Nephron (organoid): ENCODE data around the gene TXLNB.
A peak's percentile ranks its signal among the peaks of the same experiment; 100 is the strongest.

Experiments
- H3K27ac Mint-ChIP-seq, 3 experiments: 2 replicates each; pipeline ENCODE4 v1.8.0; 2020; ENCODE audit warnings: mixed read lengths in 3 of 3, mild to moderate bottlenecking in 2 of 3, moderate library complexity in 1 of 3
- H3K27me3 Mint-ChIP-seq: 2 replicates; pipeline ENCODE4 v1.8.0; 2021; ENCODE audit warnings: low read depth, mild to moderate bottlenecking, moderate library complexity, mixed read lengths
- H3K36me3 Mint-ChIP-seq: 2 replicates; pipeline ENCODE4 v1.8.0; 2020; ENCODE audit warnings: low read depth, mixed read lengths
- H3K4me1 Mint-ChIP-seq: 2 replicates; pipeline ENCODE4 v1.8.0; 2020; ENCODE audit warnings: mixed read lengths
- H3K4me3 Mint-ChIP-seq, 3 experiments: 2 replicates each; pipeline ENCODE4 v1.8.0; 2020; ENCODE audit warnings: mild to moderate bottlenecking in 3 of 3, mixed read lengths in 3 of 3, moderate library complexity in 2 of 3
- H3K9me3 Mint-ChIP-seq: 2 replicates; pipeline ENCODE4 v1.8.0; 2020; ENCODE audit warnings: mixed read lengths
- TF ChIP-seq, protein P1 (sequence below), 3 experiments: fragments of 200-600 bp; sonication (generic); IDR thresholded peaks; one replicate each; pipeline ENCODE4 v1.5.0; 2021; ENCODE audit warnings: antibody characterized with exemption in 3 of 3; ENCODE audit not compliant: unreplicated experiment in 3 of 3

TXLNB gene

DNA sequence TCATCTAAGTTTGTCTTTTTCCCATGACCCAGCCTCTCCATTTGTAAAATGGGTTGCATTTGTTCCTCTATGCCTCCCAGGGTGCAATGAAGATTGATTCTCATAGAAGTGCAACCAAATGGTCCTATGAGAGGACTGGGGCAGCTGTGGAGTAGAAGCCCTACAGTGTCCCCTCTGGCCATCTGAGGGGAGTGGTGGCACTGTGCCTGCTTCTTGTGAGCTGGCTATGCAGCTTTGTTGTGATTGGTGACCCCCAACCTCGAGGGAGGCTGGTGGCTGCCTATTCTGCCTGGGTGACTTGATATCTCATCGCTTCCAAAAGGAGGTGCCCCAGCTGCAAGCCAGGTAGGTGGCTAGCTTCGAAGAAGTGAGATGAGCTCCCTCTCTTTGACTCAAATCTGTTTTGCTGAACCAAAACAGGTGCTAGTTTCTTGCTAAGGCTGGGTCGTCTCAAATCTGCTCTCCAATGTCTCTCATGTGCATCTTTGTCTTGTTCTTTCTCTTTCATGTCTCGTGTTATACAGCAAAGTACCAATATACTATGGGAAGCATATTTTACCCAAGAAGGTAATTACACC, 33.9 kb downstream of the TXLNB start:
- H3K4me3 Mint-ChIP-seq: no peak overlapping the region
- H3K27me3 Mint-ChIP-seq: no peaks in the 10 kb centered on the region
- H3K36me3 Mint-ChIP-seq: no peaks in the 10 kb centered on the region
- TF ChIP-seq, protein P1, sequence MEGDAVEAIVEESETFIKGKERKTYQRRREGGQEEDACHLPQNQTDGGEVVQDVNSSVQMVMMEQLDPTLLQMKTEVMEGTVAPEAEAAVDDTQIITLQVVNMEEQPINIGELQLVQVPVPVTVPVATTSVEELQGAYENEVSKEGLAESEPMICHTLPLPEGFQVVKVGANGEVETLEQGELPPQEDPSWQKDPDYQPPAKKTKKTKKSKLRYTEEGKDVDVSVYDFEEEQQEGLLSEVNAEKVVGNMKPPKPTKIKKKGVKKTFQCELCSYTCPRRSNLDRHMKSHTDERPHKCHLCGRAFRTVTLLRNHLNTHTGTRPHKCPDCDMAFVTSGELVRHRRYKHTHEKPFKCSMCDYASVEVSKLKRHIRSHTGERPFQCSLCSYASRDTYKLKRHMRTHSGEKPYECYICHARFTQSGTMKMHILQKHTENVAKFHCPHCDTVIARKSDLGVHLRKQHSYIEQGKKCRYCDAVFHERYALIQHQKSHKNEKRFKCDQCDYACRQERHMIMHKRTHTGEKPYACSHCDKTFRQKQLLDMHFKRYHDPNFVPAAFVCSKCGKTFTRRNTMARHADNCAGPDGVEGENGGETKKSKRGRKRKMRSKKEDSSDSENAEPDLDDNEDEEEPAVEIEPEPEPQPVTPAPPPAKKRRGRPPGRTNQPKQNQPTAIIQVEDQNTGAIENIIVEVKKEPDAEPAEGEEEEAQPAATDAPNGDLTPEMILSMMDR (IDR thresholded peaks at IDR 0.05; ENCODE audit: unreplicated experiment in 3 of 3): no peak
- H3K9me3 Mint-ChIP-seq: no peaks in the 10 kb centered on the region
- peaks cover 41% of the 10 kb centered on the region for H3K4me1 Mint-ChIP-seq
- H3K27ac Mint-ChIP-seq: no peak overlapping the region

DNA sequence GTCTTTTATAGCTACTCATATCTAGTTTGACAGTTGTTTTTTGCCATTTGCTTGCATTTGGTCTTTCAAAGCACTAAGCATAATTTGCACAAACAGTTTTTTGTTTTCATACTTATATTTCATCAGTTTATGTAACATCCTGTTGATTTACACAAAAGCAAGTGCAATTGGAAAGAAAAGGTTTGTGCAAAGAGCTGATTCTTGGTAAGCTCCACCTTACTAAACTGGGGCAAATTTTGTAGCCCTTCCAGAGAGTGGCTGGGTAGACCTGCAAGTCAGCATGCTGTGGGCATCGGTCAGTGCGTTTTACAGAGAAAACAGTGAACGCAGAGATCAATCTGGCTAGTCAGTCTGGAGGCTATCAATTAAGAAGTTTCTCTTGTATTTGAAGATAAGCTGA, 34.5 kb downstream of the TXLNB start:
- H3K27me3 Mint-ChIP-seq: no peaks in the 10 kb centered on the region
- H3K4me3 Mint-ChIP-seq: no peak overlapping the region
- TF ChIP-seq, protein P1 (IDR thresholded peaks at IDR 0.05; ENCODE audit: unreplicated experiment in 3 of 3): no peak
- no peaks in the 10 kb centered on the region for H3K9me3 Mint-ChIP-seq
- H3K36me3 Mint-ChIP-seq: no peaks in the 10 kb centered on the region
- peaks cover 34% of the 10 kb centered on the region for H3K4me1 Mint-ChIP-seq
- H3K27ac Mint-ChIP-seq: peak overlapping the region in 1 of 3 experiments; percentile 69

DNA sequence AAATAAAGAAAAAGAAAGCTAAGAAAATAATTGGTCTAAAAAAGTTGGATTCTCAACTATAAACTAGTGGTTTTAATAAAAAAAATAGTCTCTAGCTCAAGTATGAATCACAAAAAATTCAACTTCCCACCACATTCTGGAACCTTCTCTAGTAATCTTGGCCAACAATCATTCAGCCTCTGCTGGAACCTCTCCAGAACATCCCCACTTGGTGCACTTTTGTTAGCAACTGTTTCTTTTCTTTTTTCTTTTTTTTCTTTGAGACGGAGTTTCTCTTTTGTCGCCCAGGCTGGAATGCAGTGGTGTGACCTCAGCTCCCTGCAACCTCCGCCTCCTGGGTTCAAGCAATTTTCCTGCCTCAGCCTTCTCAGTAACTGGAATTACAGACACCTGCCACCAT, 35.7 kb downstream of the TXLNB start:
- no peak overlapping the region for H3K4me3 Mint-ChIP-seq
- TF ChIP-seq, protein P1 (IDR thresholded peaks at IDR 0.05; ENCODE audit: unreplicated experiment in 3 of 3): no peak
- H3K36me3 Mint-ChIP-seq: no peaks in the 10 kb centered on the region
- H3K9me3 Mint-ChIP-seq: no peaks in the 10 kb centered on the region
- peak overlapping the region in 2 of 3 experiments; percentile 60 to 69 for H3K27ac Mint-ChIP-seq
- H3K27me3 Mint-ChIP-seq: no peaks in the 10 kb centered on the region
- H3K4me1 Mint-ChIP-seq: peaks cover 43% of the 10 kb centered on the region

DNA sequence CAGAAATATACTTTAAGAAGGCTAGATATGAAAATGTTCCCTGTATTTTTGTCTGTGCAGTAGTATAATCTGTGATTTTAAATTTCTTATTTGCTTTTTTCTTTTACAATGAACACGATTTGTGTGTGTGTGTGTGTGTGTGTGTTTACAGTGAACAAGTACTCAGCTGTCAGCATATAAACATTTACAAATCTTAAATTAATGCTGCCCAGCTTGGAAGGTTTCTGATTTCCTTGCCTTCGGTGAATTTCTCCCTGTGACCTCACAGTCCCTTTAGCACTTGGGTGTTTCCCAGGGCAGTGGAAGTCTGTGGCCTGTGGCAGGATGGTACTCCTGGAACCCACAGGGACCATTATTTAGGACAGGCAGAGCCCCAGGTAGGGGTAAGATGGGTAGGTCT, 37.6 kb downstream of the TXLNB start:
- Mint-ChIP-seq H3K4me1 (peaks cover 53% of the 10 kb centered on the region), H3K27ac (peak overlapping the region in 2 of 3 experiments; percentile 85 to 90), H3K27me3 (no peaks in the 10 kb centered on the region), H3K4me3 (no peak overlapping the region), H3K36me3 (no peaks in the 10 kb centered on the region), H3K9me3 (no peaks in the 10 kb centered on the region)
- TF ChIP-seq, protein P1 (IDR thresholded peaks at IDR 0.05; ENCODE audit: unreplicated experiment in 3 of 3): no peak

DNA sequence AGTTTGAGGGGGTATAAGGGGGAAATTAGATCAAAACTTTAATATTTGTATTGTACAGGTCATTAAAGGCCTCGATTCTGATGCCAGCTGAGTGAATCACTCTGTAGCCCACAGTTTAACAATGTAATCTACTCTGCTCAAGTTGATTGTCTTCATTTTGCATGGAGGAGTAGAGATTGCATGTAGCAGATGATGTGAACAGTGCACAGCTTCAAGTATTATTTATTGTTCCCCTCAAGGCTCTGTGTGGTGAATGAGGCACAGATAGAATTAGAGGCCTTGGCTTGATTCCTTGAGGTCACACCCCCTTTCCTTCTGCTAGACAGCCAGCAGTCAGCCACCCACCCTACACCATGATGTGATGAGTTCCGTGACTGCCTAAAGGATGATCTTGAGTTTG, 38.1 kb downstream of the TXLNB start:
- no peaks in the 10 kb centered on the region for H3K27me3 Mint-ChIP-seq
- TF ChIP-seq, protein P1 (IDR thresholded peaks at IDR 0.05; ENCODE audit: unreplicated experiment in 3 of 3): no peak
- peaks cover 50% of the 10 kb centered on the region for H3K4me1 Mint-ChIP-seq

DNA sequence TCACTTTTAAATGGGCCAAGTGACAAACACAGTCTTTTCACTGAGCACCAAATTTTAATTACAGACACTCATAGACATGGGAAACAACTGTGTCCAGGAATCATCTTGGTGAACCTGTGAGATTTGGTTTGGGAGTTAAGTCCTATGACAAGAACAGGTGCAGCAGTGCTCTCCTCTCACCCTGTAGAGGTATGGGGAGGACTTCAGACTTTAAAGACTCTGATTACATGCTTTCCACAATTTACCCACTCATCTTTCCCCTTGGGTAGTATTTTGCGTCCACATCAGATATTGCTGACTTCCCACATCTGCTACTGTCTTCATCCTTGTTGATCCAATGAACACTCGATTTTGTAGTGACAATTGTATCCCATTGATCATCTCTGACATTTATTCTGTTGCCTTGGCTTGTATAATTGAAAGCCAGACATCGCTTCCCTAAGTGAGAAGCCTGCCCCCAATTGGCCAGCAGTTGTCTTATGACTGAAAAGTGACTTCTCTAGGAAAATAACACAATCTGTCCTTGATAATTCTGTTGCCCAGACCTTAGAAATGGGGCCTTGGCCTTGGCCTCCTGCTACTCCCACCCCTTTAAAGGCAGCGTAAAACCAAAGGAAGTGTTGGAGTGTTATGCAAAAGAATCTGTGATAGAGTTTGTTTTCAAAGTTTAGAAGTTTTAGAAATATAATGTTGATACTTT, 40.0 kb downstream of the TXLNB start:
- Mint-ChIP-seq H3K27ac (peak overlapping the region in 2 of 3 experiments; percentile 9 to 39), H3K9me3 (no peaks in the 10 kb centered on the region), H3K4me1 (peaks cover 45% of the 10 kb centered on the region), H3K36me3 (no peaks in the 10 kb centered on the region), H3K4me3 (no peak overlapping the region), H3K27me3 (no peaks in the 10 kb centered on the region)
- TF ChIP-seq, protein P1 (IDR thresholded peaks at IDR 0.05; ENCODE audit: unreplicated experiment in 3 of 3): no peak

More for the DNA sequence above, 38.1 kb downstream of the TXLNB start:
- Mint-ChIP-seq H3K4me3 (no peak overlapping the region), H3K27ac (peak overlapping the region in 2 of 3 experiments; percentile 85 to 90), H3K36me3 (no peaks in the 10 kb centered on the region), H3K9me3 (no peaks in the 10 kb centered on the region)
